Activated CD4-positive, alpha-beta T cell treated with anti-CD3 and anti-CD28 coated beads for 36 hours (primary cell): ENCODE measurements around the gene SLC22A4. TPM values are rescaled to one million over a fixed set of nuclear protein-coding genes. Genes with fewer than 3 reads are reported as not detected.

Source experiments
- ATAC-seq: fragments of 200-7000 bp; cut with Tn5 transposase; one replicate; pipeline ENCODE4 v1.10.0; 2021; ENCODE audit warnings: mild to moderate bottlenecking, moderate library complexity
- CTCF ChIA-PET: fragments of 350-600 bp; sonication (Branson Sonifier 250); formaldehyde crosslinking; loops from one replicate; lab custom pipeline; 2021; ENCODE audit warnings: antibody characterized with exemption; lab: Charles Lee
- POLR2A ChIA-PET: fragments of 350-600 bp; sonication (Branson Sonifier 250); formaldehyde crosslinking; loops from one replicate; lab custom pipeline; 2021; ENCODE audit warnings: antibody characterized with exemption, inconsistent platforms; lab: Charles Lee
- DNase-seq: peaks from one replicate; pipeline ENCODE4 v3.0.0-alpha.2; 2020
- H3K27ac Mint-ChIP-seq: one replicate; pipeline ENCODE4 v1.8.0; 2021; ENCODE audit warnings: mixed read lengths
- H3K27me3 Mint-ChIP-seq: one replicate; pipeline ENCODE4 v1.8.0; 2021; ENCODE audit warnings: mixed read lengths
- H3K36me3 Mint-ChIP-seq: one replicate; pipeline ENCODE4 v1.8.0; 2021; ENCODE audit warnings: low read depth, mixed read lengths
- H3K4me1 Mint-ChIP-seq: one replicate; pipeline ENCODE4 v1.8.0; 2021; ENCODE audit warnings: mixed read lengths
- H3K4me3 Mint-ChIP-seq: one replicate; pipeline ENCODE4 v1.8.0; 2021; ENCODE audit warnings: mild to moderate bottlenecking, moderate library complexity, mixed read lengths
- H3K9me3 Mint-ChIP-seq: one replicate; pipeline ENCODE4 v1.8.0; 2021; ENCODE audit warnings: low read depth, mixed read lengths
- intact Hi-C, 2 experiments: fragments of 100-400 bp; cut with DNase I in 1 of 2; cut with micrococcal nuclease in 1 of 2; formaldehyde crosslinking; loops; one replicate each; pipeline versions ENCODE4 v1.14.2 to v1.15.1; 2022 to 2024; cut with DNase I, micrococcal nuclease
- total RNA-seq, 2 experiments: library from RNA; stranded (reverse); gene quantifications; one replicate each; pipeline ENCODE4 v1.2.3, GENCODE V29; 2021

Gene SLC22A4
- total RNA-seq, 2 experiments from 2014 or later = 0.66 to 1.1 TPM

- Mint-ChIP-seq H3K9me3 (peaks cover 5% of the 10 kb centered on the region), H3K4me1 (no peaks in the 10 kb centered on the region), H3K4me3 (no peak overlapping the region), H3K27me3 (no peaks in the 10 kb centered on the region), H3K36me3 (no peaks in the 10 kb centered on the region), H3K27ac (no peak overlapping the region)
- DNase-seq (no peak), ATAC-seq (no peak)
- CTCF ChIA-PET = interaction anchor here (0.6 to 1.5 kb wide), 3 partner anchors 28 to 167 kb away, joined by 3 read pairs; no protein-coding TSS in a partner anchor
- intact Hi-C loops = no loop called here
- POLR2A ChIA-PET = no interaction called here
Measured at GRCh38 chr5:132309679-132310078, 15.5 kb downstream of the SLC22A4 start.

DNA sequence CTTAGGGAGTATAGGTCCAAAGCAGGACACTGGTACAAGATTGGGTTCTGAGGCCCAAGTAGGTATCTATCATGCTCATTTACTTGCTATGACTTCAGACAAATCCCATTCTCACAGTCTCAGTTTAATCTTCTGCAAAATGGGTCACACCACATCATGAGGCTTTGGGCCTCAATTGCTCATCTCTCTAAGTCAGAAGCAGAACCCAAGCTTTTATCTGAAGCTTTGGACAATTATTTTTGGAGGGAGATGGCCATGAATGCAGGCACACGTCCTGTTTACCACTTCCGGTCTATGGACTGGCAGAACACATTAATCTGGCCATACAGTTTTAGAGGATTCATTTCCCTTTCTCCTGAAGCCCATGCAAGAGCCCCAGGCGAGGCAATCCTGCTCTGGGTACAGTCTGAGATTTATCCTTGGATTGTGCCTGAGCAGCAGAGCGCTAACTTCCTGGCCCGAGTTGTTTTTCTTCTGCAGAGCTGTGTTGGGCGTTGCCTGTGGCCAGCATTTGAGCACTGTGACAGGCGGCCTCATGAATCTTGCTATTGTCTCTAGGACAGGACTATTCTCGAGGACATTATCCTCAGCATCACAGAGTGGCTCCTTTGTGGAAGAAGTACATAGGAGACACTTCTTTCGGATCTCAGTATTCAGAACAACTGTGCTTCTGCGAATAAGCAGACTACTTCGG lies 16.1 kb downstream of the SLC22A4 start:
- Mint-ChIP-seq H3K27me3 (no peaks in the 10 kb centered on the region), H3K4me3 (no peak overlapping the region), H3K27ac (no peak overlapping the region), H3K9me3 (peaks cover 1% of the 10 kb centered on the region), H3K36me3 (no peaks in the 10 kb centered on the region), H3K4me1 (no peaks in the 10 kb centered on the region)
- CTCF ChIA-PET = interaction anchor here (0.6 to 1.5 kb wide), 4 partner anchors 14 to 168 kb away, joined by 3 to 5 read pairs (median 4); no protein-coding TSS in a partner anchor
- intact Hi-C loops = no loop called here
- DNase-seq (no peak), ATAC-seq (no peak)
- POLR2A ChIA-PET = no interaction called here

DNA sequence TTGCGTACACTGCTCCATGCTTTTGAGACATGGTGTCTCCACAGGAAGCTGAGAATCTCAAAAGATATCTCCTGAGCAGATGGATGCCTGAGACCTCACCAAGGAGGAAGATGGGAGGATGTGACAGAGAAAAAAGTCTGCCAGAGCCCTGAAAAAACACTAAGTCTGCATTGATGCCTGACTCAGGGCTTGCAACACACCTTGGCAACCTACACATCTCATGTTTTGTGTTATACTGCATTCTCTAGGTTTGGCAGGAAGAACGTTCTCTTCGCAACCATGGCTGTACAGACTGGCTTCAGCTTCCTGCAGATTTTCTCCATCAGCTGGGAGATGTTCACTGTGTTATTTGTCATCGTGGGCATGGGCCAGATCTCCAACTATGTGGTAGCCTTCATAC lies 19.2 kb downstream of the SLC22A4 start:
- H3K36me3 Mint-ChIP-seq = no peaks in the 10 kb centered on the region
- no peaks in the 10 kb centered on the region for H3K27me3 Mint-ChIP-seq
- DNase-seq (no peak), ATAC-seq (no peak)
- no peak overlapping the region for H3K27ac Mint-ChIP-seq
- H3K4me3 Mint-ChIP-seq = no peak overlapping the region
- ChIA-PET POLR2A (no interaction called here), CTCF (no interaction called here)
- intact Hi-C loops = no loop called here
- H3K4me1 Mint-ChIP-seq = no peaks in the 10 kb centered on the region
- no peaks in the 10 kb centered on the region for H3K9me3 Mint-ChIP-seq

GRCh38 chr5:132313961-132314432 lies 19.8 kb downstream of the SLC22A4 start:
- no peak for DNase-seq
- Mint-ChIP-seq H3K27me3 (no peaks in the 10 kb centered on the region), H3K4me1 (no peaks in the 10 kb centered on the region), H3K27ac (no peak overlapping the region), H3K9me3 (no peaks in the 10 kb centered on the region), H3K4me3 (no peak overlapping the region), H3K36me3 (no peaks in the 10 kb centered on the region)
- intact Hi-C loops = no loop called here
- CTCF ChIA-PET = interaction anchor here (0.6 kb wide), 1 partner anchor 74 kb away, joined by 3 read pairs; no protein-coding TSS in a partner anchor
- POLR2A ChIA-PET = no interaction called here
- ATAC-seq = no peak

GRCh38 chr5:132315529-132316067 lies 21.4 kb downstream of the SLC22A4 start:
- POLR2A ChIA-PET = interaction anchor here (0.6 kb wide), 1 partner anchor 77 kb away, joined by 3 read pairs; no protein-coding TSS in a partner anchor

DNA sequence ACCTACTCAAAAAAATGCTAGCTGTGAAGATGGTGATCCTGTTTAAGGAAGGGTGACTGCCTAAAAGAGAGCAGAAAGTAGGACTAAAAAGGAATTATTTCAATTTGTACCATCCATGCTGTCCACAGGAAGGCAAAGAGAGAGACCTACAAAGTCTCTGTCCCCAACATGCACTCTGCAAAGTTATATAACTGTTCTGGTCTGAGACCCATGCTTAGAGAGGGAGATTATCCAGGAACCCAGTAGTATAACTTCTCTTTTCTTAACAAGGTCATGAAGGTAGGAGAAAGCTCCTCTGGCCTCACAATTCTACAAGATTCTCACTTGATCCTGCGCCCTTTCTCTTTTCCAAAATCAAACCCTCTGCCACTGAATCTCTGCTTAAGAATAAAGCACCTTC lies 25.8 kb downstream of the SLC22A4 start:
- Mint-ChIP-seq H3K4me1 (no peaks in the 10 kb centered on the region), H3K36me3 (peaks cover 2% of the 10 kb centered on the region), H3K4me3 (no peak overlapping the region), H3K27ac (no peak overlapping the region), H3K9me3 (no peaks in the 10 kb centered on the region), H3K27me3 (no peaks in the 10 kb centered on the region)
- no peak for ATAC-seq
- DNase-seq = no peak
- ChIA-PET CTCF (interaction anchor here (0.7 to 1.1 kb wide), 2 partner anchors 30 to 500 kb away, joined by 3 to 4 read pairs; no protein-coding TSS in a partner anchor), POLR2A (no interaction called here)
- intact Hi-C loops = no loop called here

More at GRCh38 chr5:132315529-132316067, 21.4 kb downstream of the SLC22A4 start:
- H3K4me3 Mint-ChIP-seq = no peak overlapping the region
- H3K4me1 Mint-ChIP-seq = no peaks in the 10 kb centered on the region
- H3K27me3 Mint-ChIP-seq = no peaks in the 10 kb centered on the region
- DNase-seq (no peak), ATAC-seq (no peak)
- CTCF ChIA-PET = interaction anchor here (0.9 kb wide), 1 partner anchor 77 kb away, joined by 3 read pairs; no protein-coding TSS in a partner anchor
- H3K9me3 Mint-ChIP-seq = no peaks in the 10 kb centered on the region
- intact Hi-C loops = no loop called here
- no peaks in the 10 kb centered on the region for H3K36me3 Mint-ChIP-seq
- H3K27ac Mint-ChIP-seq = no peak overlapping the region

GRCh38 chr5:132321109-132321721 lies 27.0 kb downstream of the SLC22A4 start:
- no peak for ATAC-seq

GRCh38 chr5:132322266-132322665 lies 28.1 kb downstream of the SLC22A4 start:
- intact Hi-C loops = no loop called here
- H3K4me1 Mint-ChIP-seq = no peaks in the 10 kb centered on the region

More at GRCh38 chr5:132321109-132321721, 27.0 kb downstream of the SLC22A4 start:
- intact Hi-C loops = no loop called here
- no peak overlapping the region for H3K27ac Mint-ChIP-seq
- no peak for DNase-seq
- no peaks in the 10 kb centered on the region for H3K4me1 Mint-ChIP-seq
- peaks cover 2% of the 10 kb centered on the region for H3K36me3 Mint-ChIP-seq
- H3K9me3 Mint-ChIP-seq = no peaks in the 10 kb centered on the region
- no peak overlapping the region for H3K4me3 Mint-ChIP-seq
- POLR2A ChIA-PET = no interaction called here
- no peaks in the 10 kb centered on the region for H3K27me3 Mint-ChIP-seq
- CTCF ChIA-PET = interaction anchor here (0.7 kb wide), 1 partner anchor 40 kb away, joined by 3 read pairs; no protein-coding TSS in a partner anchor

GRCh38 chr5:132323202-132323601 lies 29.0 kb downstream of the SLC22A4 start:
- H3K27ac Mint-ChIP-seq = no peak overlapping the region
- no peaks in the 10 kb centered on the region for H3K27me3 Mint-ChIP-seq
- peaks cover 2% of the 10 kb centered on the region for H3K36me3 Mint-ChIP-seq
- no peak for ATAC-seq
- ChIA-PET CTCF (no interaction called here), POLR2A (no interaction called here)
- no peaks in the 10 kb centered on the region for H3K4me1 Mint-ChIP-seq
- no peak for DNase-seq
- H3K9me3 Mint-ChIP-seq = no peaks in the 10 kb centered on the region
- no peak overlapping the region for H3K4me3 Mint-ChIP-seq
- intact Hi-C loops = no loop called here

More at GRCh38 chr5:132322266-132322665, 28.1 kb downstream of the SLC22A4 start:
- H3K4me3 Mint-ChIP-seq = no peak overlapping the region
- peaks cover 2% of the 10 kb centered on the region for H3K36me3 Mint-ChIP-seq
- POLR2A ChIA-PET = no interaction called here
- no peaks in the 10 kb centered on the region for H3K9me3 Mint-ChIP-seq
- CTCF ChIA-PET = no interaction called here
- H3K27ac Mint-ChIP-seq = no peak overlapping the region
- no peaks in the 10 kb centered on the region for H3K27me3 Mint-ChIP-seq
- no peak for ATAC-seq
- no peak for DNase-seq

GRCh38 chr5:132325691-132326090 lies 31.5 kb downstream of the SLC22A4 start:
- intact Hi-C loops = no loop called here
- H3K4me1 Mint-ChIP-seq = no peaks in the 10 kb centered on the region
- H3K4me3 Mint-ChIP-seq = no peak overlapping the region
- DNase-seq = no peak
- no peak for ATAC-seq
- H3K36me3 Mint-ChIP-seq = peaks cover 2% of the 10 kb centered on the region
- ChIA-PET CTCF (interaction anchor here (1.2 to 1.3 kb wide), 2 partner anchors 54 to 87 kb away, joined by 4 to 6 read pairs; no protein-coding TSS in a partner anchor), POLR2A (no interaction called here)
- no peak overlapping the region for H3K27ac Mint-ChIP-seq
- H3K9me3 Mint-ChIP-seq = no peaks in the 10 kb centered on the region
- no peaks in the 10 kb centered on the region for H3K27me3 Mint-ChIP-seq

GRCh38 chr5:132327252-132327955 lies 33.2 kb downstream of the SLC22A4 start:
- CTCF ChIA-PET = interaction anchor here (1.1 to 1.2 kb wide), 2 partner anchors 42 to 200 kb away, joined by 3 read pairs; no protein-coding TSS in a partner anchor
- intact Hi-C loops = no loop called here
- DNase-seq (no peak), ATAC-seq (no peak)
- H3K27me3 Mint-ChIP-seq = no peaks in the 10 kb centered on the region
- POLR2A ChIA-PET = no interaction called here
- peaks cover 4% of the 10 kb centered on the region for H3K36me3 Mint-ChIP-seq
- H3K4me3 Mint-ChIP-seq = no peak overlapping the region
- no peaks in the 10 kb centered on the region for H3K9me3 Mint-ChIP-seq
- H3K27ac Mint-ChIP-seq = no peak overlapping the region
- H3K4me1 Mint-ChIP-seq = no peaks in the 10 kb centered on the region
